ENCODE data around the gene GOPC.
"Not testable (repeated sequence)": the region's sequence is repeated elsewhere in the genome, so short reads cannot be mapped to it uniquely, and the experiment has no call there.

GOPC gene

DNA sequence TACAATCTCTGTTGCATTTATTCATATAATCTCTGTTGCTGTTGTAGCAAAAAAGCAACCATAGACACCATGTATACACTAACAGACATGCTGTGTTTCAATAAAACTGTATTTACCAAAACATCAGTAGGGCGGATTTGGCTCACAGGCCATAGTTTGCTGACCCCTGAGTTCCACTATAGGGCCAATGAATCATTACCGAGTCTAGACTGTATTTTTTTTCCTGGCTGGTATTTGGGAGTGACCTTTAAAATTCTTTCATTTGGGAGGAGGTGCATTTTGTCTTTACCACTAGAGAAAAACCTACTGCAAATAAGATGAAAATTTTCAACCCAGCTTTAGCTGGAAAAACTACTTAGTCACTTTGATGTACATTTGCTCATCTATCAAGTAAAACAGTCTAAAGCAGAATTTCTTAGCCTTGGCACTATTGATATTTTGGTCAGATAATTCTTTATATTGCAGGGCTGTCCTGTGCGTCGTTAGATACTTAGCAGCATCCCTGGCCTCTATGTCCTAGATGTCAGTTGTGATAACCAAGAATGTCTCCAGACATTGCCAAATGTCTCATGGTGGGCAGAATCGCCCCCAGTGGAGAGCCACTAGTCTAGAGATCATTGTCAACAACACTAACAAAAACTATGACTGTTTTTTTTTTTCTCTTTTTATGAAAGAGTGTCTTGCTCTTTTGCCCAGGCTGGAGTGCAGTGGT, 80.4 kb downstream of the GOPC start:
- Mint-ChIP-seq H3K4me3 (no peak overlapping the region), H3K36me3 (no peaks in the 10 kb centered on the region), H3K4me1 (ENCODE audit: low read depth) (no peaks in the 10 kb centered on the region), H3K27me3 (peaks cover 1% of the 10 kb centered on the region), H3K27ac (no peak overlapping the region), H3K9me3 (ENCODE audit: low read depth) (no peaks in the 10 kb centered on the region)

DNA sequence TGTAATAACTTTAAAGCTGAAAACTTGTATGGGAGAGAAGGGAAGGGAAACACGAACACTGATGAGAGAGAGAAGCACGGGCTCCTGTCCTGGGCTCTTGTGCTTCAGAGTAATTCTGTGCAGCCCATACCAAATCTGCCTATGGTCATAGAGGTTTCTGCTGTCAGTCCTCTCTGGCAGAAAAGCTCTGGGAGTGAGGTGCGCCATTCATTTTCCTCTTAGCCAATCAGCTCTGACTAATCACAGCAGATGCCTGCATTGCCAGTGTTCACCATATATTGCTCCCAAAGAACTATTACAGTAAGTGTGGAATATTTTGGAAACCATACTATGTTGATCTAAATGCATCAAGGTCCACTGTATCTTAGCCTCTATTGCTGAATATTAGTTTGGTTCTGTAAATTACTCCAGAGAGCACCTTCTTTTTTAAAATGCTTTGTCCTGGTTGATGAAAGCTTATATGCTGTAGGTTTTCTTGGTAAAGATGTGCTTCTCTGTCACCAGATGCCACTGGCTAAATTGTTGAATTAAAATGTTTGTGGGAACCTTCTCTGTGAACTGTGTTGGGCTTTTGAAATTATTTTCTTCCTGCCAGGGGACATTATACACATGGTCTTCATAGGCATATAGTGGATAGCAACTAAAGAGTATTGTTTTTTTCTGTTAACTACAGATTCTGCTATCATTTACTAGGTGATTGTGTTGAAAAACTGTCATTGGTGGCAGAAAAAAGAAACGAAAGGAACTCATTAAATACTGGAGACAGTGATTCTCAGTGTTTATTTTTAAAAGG, 81.5 kb downstream of the GOPC start:
- Mint-ChIP-seq H3K36me3 (no peaks in the 10 kb centered on the region), H3K27me3 (no peaks in the 10 kb centered on the region), H3K4me1 (ENCODE audit: low read depth) (no peaks in the 10 kb centered on the region), H3K4me3 (no peak overlapping the region), H3K9me3 (ENCODE audit: low read depth) (no peaks in the 10 kb centered on the region), H3K27ac (no peak overlapping the region)

DNA sequence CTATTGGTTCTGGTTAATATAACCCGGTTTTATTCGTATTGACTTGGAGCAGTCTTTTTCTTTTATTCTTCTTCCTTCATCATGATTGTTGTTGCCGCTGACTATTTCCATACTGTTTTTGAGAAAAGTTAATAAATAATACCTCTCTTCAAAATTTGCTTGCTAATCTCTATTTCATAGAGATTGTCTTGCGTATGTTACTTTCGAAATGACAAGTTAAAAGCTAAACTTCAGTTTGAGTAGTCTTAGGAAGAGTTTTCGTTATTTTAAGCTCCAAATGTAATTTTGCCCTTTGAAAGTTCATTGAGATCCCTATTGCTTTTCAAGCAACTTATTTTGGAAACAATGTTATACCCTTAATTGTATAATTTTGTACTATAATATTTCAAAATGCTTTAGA, 83.4 kb downstream of the GOPC start:
- no peaks in the 10 kb centered on the region for H3K9me3 Mint-ChIP-seq (ENCODE audit: low read depth)
- H3K36me3 Mint-ChIP-seq: no peaks in the 10 kb centered on the region
- no peak overlapping the region for H3K27ac Mint-ChIP-seq
- no peaks in the 10 kb centered on the region for H3K27me3 Mint-ChIP-seq
- no peak overlapping the region for H3K4me3 Mint-ChIP-seq
- no peaks in the 10 kb centered on the region for H3K4me1 Mint-ChIP-seq (ENCODE audit: low read depth)

DNA sequence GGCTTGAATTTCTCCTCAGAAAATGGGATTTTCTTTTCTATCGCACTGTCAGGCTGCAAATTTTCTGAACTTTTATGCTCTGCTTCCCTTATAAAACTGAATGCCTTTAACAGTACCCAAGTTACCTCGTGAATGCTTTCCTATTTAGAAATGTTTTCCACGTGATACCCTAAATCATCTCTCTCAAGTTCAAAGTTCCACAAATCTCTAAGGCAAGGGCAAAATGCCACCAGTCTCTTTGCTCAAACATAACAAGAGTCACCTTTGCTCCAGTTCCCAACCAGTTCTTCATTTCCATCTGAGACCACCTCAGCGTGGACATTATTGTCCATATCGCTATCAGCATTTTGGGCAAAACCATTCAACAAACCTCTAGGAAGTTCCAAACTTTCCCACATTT, 84.3 kb downstream of the GOPC start:
- not testable (repeated sequence) for H3K27me3 Mint-ChIP-seq; H3K9me3 Mint-ChIP-seq (ENCODE audit: low read depth); H3K36me3 Mint-ChIP-seq; H3K27ac Mint-ChIP-seq; H3K4me3 Mint-ChIP-seq; H3K4me1 Mint-ChIP-seq (ENCODE audit: low read depth)

DNA sequence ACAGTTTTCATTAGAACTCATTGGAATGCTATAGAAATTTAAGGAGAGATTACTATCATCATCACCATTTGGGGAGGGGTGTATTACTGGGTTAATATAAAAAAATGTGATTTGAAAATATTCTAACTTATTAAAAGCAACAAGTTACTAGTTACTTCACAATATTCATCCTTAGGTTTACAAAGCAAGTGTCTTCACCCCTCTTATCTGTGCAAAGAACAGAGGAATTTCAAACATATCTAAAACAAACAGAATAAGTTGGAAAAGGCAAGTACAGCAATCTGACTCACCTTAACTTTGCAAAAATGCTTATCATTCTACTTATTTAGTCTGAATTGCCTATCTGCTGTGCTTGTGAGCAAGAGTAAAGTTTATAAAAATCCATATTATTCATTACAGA, 87.0 kb downstream of the GOPC start:
- Mint-ChIP-seq H3K9me3 (ENCODE audit: low read depth) (no peaks in the 10 kb centered on the region), H3K4me1 (ENCODE audit: low read depth) (no peaks in the 10 kb centered on the region), H3K27ac (no peak overlapping the region), H3K36me3 (no peaks in the 10 kb centered on the region), H3K4me3 (no peak overlapping the region), H3K27me3 (peaks cover 2% of the 10 kb centered on the region)

DNA sequence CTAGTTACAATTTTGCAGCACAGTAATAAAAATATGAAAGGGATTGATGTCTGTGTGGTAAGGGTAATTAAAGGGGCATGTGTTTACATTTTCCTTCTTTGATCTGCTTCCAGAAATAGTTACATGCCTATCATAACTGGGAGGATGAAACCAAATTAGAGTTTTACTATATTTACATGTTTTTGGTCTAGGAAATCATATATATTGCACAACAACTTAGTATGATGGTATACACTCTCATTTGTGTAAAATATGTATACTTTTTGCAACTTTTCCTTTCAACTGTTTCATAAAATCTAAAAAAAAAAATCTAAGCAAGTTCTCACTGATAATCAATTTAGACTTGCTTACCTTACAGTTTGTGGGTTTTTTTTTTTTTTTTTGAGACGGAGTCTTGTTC, 87.7 kb downstream of the GOPC start:
- no peak overlapping the region for H3K4me3 Mint-ChIP-seq
- no peak overlapping the region for H3K27ac Mint-ChIP-seq
- H3K36me3 Mint-ChIP-seq: peaks cover 2% of the 10 kb centered on the region

DNA sequence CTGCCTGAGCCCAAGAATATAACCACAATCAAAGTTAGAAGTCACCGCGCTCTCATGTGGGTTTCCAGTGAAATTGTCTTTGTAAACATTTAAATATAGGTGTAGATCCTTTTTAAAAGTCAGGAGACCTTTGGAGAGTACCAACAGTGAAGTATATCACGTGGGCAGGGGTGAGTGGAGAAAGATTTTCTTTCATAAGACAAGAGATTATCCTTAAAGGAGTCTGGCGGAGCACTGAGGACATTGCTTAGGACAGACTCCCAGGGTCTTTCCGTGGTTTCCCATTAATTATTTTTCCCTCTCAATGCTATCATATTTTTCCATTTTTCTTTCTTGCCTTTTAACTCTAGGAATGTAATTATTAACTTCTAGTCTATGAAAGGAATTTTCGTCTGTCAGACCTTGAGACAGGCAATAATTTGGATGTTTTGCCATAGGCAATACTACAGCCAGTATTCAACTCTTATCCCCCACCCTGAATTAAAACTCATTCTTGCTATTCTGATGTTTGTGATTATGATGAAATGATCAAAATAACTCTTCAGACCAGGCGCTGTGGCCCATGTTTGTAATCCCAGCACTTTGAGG, 88.4 kb downstream of the GOPC start:
- Mint-ChIP-seq H3K27me3 (peaks cover 7% of the 10 kb centered on the region), H3K9me3 (ENCODE audit: low read depth) (no peaks in the 10 kb centered on the region), H3K4me3 (no peak overlapping the region), H3K27ac (no peak overlapping the region), H3K4me1 (ENCODE audit: low read depth) (no peaks in the 10 kb centered on the region), H3K36me3 (peaks cover 2% of the 10 kb centered on the region)

More for the DNA sequence above, 87.7 kb downstream of the GOPC start:
- H3K4me1 Mint-ChIP-seq (ENCODE audit: low read depth): no peaks in the 10 kb centered on the region
- H3K9me3 Mint-ChIP-seq (ENCODE audit: low read depth): no peaks in the 10 kb centered on the region
- H3K27me3 Mint-ChIP-seq: peaks cover 7% of the 10 kb centered on the region

DNA sequence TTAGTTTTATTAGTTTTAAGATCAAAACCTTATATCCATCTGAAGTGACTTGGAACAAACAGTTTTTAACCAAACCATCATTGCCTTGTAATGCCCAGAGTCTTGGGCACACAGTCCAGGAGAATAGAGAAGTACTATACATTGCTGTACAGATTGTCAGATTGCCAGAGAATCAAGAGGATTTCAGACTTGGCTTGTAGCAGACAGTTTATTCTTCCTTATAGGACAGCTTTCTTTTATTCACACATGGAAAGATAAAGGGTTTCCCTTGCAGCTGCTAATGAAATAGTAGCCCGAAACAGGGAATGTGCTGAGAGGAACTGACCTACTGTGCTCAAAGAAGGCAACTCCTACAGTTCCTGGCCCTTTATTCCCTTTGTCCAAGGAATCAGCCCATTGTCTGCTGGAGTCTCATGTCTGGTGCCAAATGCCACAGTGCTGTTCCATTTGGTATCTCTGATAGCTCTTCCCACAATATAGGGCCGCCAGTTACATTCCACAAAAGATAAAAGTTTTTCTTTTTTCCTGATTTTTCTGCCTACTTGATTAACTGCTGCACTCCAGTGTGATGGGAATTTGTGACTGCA, 89.2 kb downstream of the GOPC start:
- Mint-ChIP-seq H3K9me3 (ENCODE audit: low read depth) (no peaks in the 10 kb centered on the region), H3K4me1 (ENCODE audit: low read depth) (no peaks in the 10 kb centered on the region), H3K27ac (no peak overlapping the region), H3K36me3 (peaks cover 2% of the 10 kb centered on the region), H3K27me3 (peaks cover 7% of the 10 kb centered on the region), H3K4me3 (no peak overlapping the region)

DNA sequence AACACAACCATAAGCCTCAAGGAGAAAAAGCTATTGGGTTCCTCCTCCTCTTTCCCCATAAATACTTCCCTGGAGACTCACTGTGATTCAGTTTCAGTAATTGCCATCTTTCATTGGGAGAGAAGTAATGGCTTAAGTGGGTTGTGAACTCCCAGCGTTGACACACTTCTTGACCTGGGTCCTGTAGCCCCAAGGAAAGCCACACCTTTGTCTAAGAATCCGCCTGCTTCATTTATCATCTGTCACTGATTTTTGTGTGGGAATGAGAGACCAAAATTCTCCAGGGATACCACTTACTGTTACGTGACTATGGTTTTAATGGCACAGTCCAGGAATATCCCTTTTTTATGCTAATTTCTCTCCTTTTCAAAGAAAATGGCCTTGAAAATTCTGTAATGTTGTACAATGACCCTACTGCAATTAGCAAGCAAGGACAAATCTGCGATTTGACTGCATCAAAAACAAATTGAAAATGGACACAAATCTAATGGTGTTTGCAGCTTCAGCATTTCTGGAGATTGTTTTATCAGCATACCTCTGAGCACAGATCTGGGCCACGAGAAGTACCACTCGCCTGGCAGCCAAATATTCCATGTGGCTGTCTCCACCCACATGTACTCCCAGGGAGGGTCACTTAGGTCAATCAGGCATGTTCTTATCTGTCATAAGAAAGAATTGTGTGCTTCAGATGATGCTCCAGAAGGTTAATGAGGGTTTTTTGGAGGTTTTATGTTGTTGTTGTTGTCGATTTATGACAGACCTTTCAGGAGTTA, 90.1 kb downstream of the GOPC start:
- no peaks in the 10 kb centered on the region for H3K9me3 Mint-ChIP-seq (ENCODE audit: low read depth)
- peaks cover 2% of the 10 kb centered on the region for H3K36me3 Mint-ChIP-seq
- no peaks in the 10 kb centered on the region for H3K4me1 Mint-ChIP-seq (ENCODE audit: low read depth)
- H3K4me3 Mint-ChIP-seq: no peak overlapping the region
- H3K27me3 Mint-ChIP-seq: peaks cover 7% of the 10 kb centered on the region
- H3K27ac Mint-ChIP-seq: no peak overlapping the region

Measured in activated naive CD8-positive, alpha-beta T cell (primary cell).